Loucy (cell line): ENCODE data around the gene ACSS2.
"Not testable (repeated sequence)": the region's sequence is repeated elsewhere in the genome, so short reads cannot be mapped to it uniquely, and the experiment has no call there.

Source experiments
- H2AFZ ChIP-seq: fragments of 200-600 bp; sonication (generic); 2 replicates; pipeline ENCODE4 v1.6.0; 2016; ENCODE audit warnings: antibody characterized with exemption, mild to moderate bottlenecking, low read length, moderate library complexity
- H3F3A ChIP-seq: fragments of 200-600 bp; 2 replicates; pipeline ENCODE4 v1.6.0; 2016; ENCODE audit warnings: antibody characterized with exemption, low read depth, mild to moderate bottlenecking
- H3K27me3 ChIP-seq: fragments of 200-600 bp; sonication (generic); 2 replicates; pipeline ENCODE4 v1.6.1; 2014; ENCODE audit warnings: low read length, mild to moderate bottlenecking; ENCODE audit not compliant: insufficient read depth, poor library complexity, severe bottlenecking
- H3K36me3 ChIP-seq: fragments of 200-600 bp; sonication (generic); 2 replicates; pipeline ENCODE4 v1.6.1; 2016; ENCODE audit warnings: low read length; ENCODE audit not compliant: insufficient read depth
- H3K4me1 ChIP-seq: fragments of 200-600 bp; sonication (generic); 2 replicates; pipeline ENCODE4 v1.5.1; 2014; ENCODE audit warnings: low read length, mild to moderate bottlenecking; ENCODE audit not compliant: insufficient read depth, poor library complexity, severe bottlenecking
- H3K4me2 ChIP-seq: fragments of 200-600 bp; sonication (generic); 2 replicates; pipeline ENCODE4 v1.6.0; 2014; ENCODE audit warnings: antibody characterized with exemption, low read length, low read depth, mild to moderate bottlenecking; ENCODE audit not compliant: poor library complexity, severe bottlenecking
- H3K4me3 ChIP-seq: fragments of 200-600 bp; sonication (generic); 2 replicates; pipeline ENCODE4 v1.5.1; 2014; ENCODE audit warnings: low read length, mild to moderate bottlenecking, mixed read lengths; ENCODE audit not compliant: poor library complexity, severe bottlenecking
- H3K79me2 ChIP-seq: fragments of 200-600 bp; sonication (generic); 2 replicates; pipeline ENCODE4 v1.6.1; 2014; ENCODE audit warnings: low read length; ENCODE audit not compliant: insufficient read depth
- H3K9ac ChIP-seq: fragments of 200-600 bp; sonication (generic); 2 replicates; pipeline ENCODE4 v1.6.0; 2014; ENCODE audit warnings: mild to moderate bottlenecking, low read depth, low read length, moderate library complexity; ENCODE audit not compliant: poor library complexity, severe bottlenecking
- H3K9me2 ChIP-seq: fragments of 200-600 bp; sonication (generic); replicated peaks from 2 replicates; pipeline ENCODE4 v1.6.1; 2016; ENCODE audit warnings: low read depth, low read length, mixed read lengths
- H3K9me3 ChIP-seq: fragments of 200-600 bp; sonication (generic); 2 replicates; pipeline ENCODE4 v1.6.1; 2014; ENCODE audit warnings: mild to moderate bottlenecking, antibody characterized with exemption, low read length, low read depth; ENCODE audit not compliant: insufficient read depth
- H4K20me1 ChIP-seq: fragments of 200-600 bp; sonication (generic); 2 replicates; pipeline ENCODE4 v1.6.0; 2014; ENCODE audit warnings: antibody characterized with exemption, low read length, mild to moderate bottlenecking; ENCODE audit not compliant: insufficient read depth, poor library complexity, severe bottlenecking
- EZH2phosphoT487 ChIP-seq: fragments of 200-600 bp; IDR thresholded peaks from 2 replicates; pipeline ENCODE4 v1.6.1; 2018; ENCODE audit warnings: antibody characterized with exemption, mild to moderate bottlenecking, moderate library complexity, borderline replicate concordance
- TF ChIP-seq, protein P1 (sequence below): fragments of 200-600 bp; sonication (generic); conservative IDR thresholded peaks from 2 replicates; pipeline ENCODE4 v1.5.1; 2014; ENCODE audit warnings: mild to moderate bottlenecking, antibody characterized with exemption, low read length

ACSS2 gene

GRCh38 chr20:34894723-34895122 lies 18.3 kb downstream of the ACSS2 start:
- no peak overlapping the region for H3K4me3 ChIP-seq
- H2AFZ ChIP-seq: no peak overlapping the region
- no peaks in the 10 kb centered on the region for H4K20me1 ChIP-seq
- no peaks in the 10 kb centered on the region for H3K79me2 ChIP-seq
- H3K4me1 ChIP-seq: peaks cover 13% of the 10 kb centered on the region
- no peaks in the 10 kb centered on the region for H3K9me2 ChIP-seq
- no peak overlapping the region for H3K4me2 ChIP-seq
- H3K9ac ChIP-seq: no peak overlapping the region
- no peaks in the 10 kb centered on the region for H3K9me3 ChIP-seq
- no peaks in the 10 kb centered on the region for H3K36me3 ChIP-seq
- no peaks in the 10 kb centered on the region for H3F3A ChIP-seq
- no peaks in the 10 kb centered on the region for H3K27me3 ChIP-seq
- no peak for TF ChIP-seq EZH2phosphoT487

- H3K9me2 ChIP-seq: no peaks in the 10 kb centered on the region
Observed at GRCh38 chr20:34895465-34895864, 19.1 kb downstream of the ACSS2 start.

DNA sequence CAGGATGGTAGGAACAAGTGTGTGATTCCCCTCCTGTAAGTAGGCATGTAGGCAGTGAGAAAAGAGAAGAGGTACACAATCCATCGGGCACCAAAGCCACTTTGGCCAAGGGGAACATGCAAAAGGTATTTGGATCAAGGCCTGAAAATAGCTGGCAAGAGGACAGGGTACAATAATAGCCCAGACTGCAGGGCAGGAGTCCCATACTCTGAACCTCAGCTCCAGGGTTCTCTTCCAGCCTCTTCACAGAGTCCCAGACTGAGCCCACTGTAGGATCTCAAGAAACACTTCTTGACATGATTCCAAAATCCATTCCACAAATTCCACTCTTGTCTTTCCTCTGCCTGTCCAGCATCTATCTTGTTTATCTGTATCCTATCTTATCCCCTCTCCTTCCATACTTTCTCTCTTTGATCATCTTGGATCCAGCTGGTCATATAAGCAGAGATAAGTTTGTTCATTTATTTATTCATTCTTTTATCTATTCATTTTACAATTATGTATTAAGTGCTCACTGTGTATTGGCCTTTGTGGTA lies 19.7 kb downstream of the ACSS2 start:
- TF ChIP-seq, protein P1, sequence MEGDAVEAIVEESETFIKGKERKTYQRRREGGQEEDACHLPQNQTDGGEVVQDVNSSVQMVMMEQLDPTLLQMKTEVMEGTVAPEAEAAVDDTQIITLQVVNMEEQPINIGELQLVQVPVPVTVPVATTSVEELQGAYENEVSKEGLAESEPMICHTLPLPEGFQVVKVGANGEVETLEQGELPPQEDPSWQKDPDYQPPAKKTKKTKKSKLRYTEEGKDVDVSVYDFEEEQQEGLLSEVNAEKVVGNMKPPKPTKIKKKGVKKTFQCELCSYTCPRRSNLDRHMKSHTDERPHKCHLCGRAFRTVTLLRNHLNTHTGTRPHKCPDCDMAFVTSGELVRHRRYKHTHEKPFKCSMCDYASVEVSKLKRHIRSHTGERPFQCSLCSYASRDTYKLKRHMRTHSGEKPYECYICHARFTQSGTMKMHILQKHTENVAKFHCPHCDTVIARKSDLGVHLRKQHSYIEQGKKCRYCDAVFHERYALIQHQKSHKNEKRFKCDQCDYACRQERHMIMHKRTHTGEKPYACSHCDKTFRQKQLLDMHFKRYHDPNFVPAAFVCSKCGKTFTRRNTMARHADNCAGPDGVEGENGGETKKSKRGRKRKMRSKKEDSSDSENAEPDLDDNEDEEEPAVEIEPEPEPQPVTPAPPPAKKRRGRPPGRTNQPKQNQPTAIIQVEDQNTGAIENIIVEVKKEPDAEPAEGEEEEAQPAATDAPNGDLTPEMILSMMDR: no peak
- TF ChIP-seq EZH2phosphoT487: no peak
- Histone ChIP-seq H4K20me1 (no peaks in the 10 kb centered on the region), H2AFZ (no peak overlapping the region), H3K4me2 (no peak overlapping the region), H3K4me1 (peaks cover 13% of the 10 kb centered on the region), H3K79me2 (no peaks in the 10 kb centered on the region), H3K27me3 (no peaks in the 10 kb centered on the region), H3F3A (no peaks in the 10 kb centered on the region), H3K4me3 (no peak overlapping the region), H3K9ac (no peak overlapping the region), H3K9me3 (no peaks in the 10 kb centered on the region), H3K36me3 (no peaks in the 10 kb centered on the region), H3K9me2 (no peaks in the 10 kb centered on the region)

More at GRCh38 chr20:34895465-34895864, 19.1 kb downstream of the ACSS2 start:
- Histone ChIP-seq H3K36me3 (no peaks in the 10 kb centered on the region), H3K4me2 (no peak overlapping the region), H3K9me3 (no peaks in the 10 kb centered on the region), H3K79me2 (no peaks in the 10 kb centered on the region), H2AFZ (no peak overlapping the region), H3F3A (no peaks in the 10 kb centered on the region), H4K20me1 (no peaks in the 10 kb centered on the region), H3K27me3 (no peaks in the 10 kb centered on the region), H3K4me1 (peaks cover 13% of the 10 kb centered on the region), H3K9ac (no peak overlapping the region), H3K4me3 (no peak overlapping the region)
- TF ChIP-seq EZH2phosphoT487: no peak
- TF ChIP-seq, protein P1: no peak

DNA sequence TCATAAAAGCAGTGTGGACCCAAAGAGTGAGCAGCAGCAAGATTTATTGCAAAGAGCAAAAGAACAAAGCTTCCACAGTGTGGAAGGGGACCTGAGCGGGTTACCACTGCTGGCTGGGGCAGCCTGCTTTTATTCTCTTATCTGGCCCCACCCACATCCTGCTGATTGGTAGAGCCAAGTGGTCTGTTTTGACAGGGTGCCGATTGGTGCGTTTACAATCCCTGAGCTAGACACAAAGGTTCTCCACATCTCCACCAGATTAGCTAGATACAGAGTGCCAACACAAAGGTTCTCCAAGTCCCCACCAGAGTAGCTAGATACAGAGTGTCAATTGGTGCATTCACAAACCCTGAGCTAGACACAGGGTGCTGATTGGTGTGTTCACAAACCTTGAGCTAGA lies 21.7 kb downstream of the ACSS2 start:
- H3K9me3 ChIP-seq, H3K4me1 ChIP-seq, H3K9ac ChIP-seq, H3F3A ChIP-seq, H3K27me3 ChIP-seq, H3K4me3 ChIP-seq, H3K4me2 ChIP-seq, H3K79me2 ChIP-seq, H2AFZ ChIP-seq, H3K36me3 ChIP-seq, H3K9me2 ChIP-seq, H4K20me1 ChIP-seq: not testable (repeated sequence)

DNA sequence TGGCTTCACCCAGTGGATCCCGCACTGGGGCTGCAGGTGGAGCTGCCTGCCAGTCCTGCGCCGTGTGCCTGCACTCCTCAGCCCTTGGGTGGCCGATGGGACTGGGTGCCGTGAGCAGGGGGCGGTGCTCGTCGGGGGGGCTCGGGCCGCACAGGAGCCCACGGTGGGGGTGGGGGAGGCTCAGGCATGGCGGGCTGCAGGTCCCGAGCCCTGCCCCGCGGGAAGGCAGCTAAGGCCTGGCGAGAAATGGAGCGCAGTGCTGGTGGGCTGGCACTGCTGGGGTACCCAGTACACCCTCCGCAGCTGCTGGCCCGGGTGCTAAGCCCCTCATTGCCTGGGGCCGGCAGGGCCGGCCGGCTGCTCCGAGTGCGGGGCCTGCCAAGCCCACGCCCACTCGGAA lies 22.3 kb downstream of the ACSS2 start:
- H3K4me3 ChIP-seq, H3F3A ChIP-seq, H3K36me3 ChIP-seq, H3K4me1 ChIP-seq, H2AFZ ChIP-seq, H4K20me1 ChIP-seq, H3K4me2 ChIP-seq, H3K79me2 ChIP-seq, H3K27me3 ChIP-seq, H3K9me3 ChIP-seq, H3K9ac ChIP-seq, H3K9me2 ChIP-seq: not testable (repeated sequence)
